HG03432 (cell line): ENCODE data around the gene TMEM266.
A peak's percentile ranks its signal among the peaks of the same experiment; 100 is the strongest.
"Not testable (repeated sequence)": the region's sequence is repeated elsewhere in the genome, so short reads cannot be mapped to it uniquely, and the experiment has no call there.

Experiments
- ATAC-seq: cut with Tn5 transposase; IDR thresholded peaks from one replicate; pipeline ENCODE4 v1.9.1; 2021; ENCODE audit warnings: mild to moderate bottlenecking, moderate library complexity; ENCODE audit not compliant: unreplicated experiment

TMEM266 gene, protein sequence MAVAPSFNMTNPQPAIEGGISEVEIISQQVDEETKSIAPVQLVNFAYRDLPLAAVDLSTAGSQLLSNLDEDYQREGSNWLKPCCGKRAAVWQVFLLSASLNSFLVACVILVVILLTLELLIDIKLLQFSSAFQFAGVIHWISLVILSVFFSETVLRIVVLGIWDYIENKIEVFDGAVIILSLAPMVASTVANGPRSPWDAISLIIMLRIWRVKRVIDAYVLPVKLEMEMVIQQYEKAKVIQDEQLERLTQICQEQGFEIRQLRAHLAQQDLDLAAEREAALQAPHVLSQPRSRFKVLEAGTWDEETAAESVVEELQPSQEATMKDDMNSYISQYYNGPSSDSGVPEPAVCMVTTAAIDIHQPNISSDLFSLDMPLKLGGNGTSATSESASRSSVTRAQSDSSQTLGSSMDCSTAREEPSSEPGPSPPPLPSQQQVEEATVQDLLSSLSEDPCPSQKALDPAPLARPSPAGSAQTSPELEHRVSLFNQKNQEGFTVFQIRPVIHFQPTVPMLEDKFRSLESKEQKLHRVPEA

DNA sequence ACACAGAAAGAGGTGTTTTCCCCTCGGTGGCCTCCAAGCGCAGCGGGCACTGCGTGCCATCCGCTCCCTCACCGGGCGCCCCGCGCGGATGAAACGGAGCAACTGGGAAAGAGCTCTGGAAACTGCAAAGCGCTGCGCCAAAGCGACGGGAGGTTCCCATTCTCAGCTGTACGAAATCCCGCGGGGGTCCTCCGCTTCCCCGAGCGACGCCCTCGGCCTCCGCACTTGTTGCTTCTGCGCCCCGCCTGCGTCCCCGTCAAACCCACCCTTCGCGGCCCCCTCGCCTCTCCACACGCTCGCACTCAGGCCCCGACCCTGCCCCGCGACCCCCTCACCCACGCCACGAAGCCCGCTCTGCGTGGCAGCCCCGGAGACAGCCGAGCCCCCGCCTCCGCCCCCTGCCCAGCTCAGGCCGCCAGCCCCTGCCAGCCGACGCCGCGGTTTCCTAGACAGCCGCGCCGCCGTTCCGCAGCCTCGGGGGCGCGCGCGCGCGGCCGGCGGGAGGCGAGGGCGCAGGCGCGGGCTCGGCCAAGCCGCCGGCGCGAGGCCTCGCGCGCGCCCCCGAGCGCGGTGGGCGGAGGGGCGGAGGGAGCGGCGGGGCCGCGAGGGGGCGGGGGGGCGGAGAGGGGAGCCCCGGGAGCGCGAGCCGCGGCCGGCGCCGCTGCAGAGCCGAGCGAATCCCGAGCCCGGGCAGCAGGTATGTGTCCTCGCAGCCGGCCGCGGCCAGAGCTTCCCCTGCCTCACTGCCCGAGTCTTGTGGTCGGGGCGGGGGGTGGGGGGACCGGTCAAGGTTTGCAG is at the start of gene TMEM266:
TMEM266 (plus strand) TSS at position 666 of the 798 bp plus-strand sequence. CDS start 74,279 bp downstream, outside the sequence.
- ATAC-seq, result peak; percentile 38

DNA sequence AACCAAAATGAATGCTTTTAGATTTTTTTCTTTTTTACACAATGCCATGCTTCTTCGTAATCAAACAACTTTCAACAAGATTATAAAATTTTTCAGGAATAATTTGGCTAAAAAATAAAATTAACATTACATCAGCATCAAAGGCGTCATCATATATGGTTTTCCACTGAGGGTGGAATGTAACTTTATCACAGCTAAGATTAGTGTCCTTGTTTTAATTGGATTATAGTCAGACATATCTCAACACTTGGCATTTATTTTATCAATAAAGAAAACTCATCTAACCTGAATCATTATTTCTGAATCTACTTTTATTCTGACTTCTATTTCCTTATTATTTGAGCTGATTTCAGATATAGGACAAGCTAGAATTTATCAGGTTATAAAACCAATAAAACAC is 49.2 kb upstream of the TMEM266 start:
- ATAC-seq, result no peak

DNA sequence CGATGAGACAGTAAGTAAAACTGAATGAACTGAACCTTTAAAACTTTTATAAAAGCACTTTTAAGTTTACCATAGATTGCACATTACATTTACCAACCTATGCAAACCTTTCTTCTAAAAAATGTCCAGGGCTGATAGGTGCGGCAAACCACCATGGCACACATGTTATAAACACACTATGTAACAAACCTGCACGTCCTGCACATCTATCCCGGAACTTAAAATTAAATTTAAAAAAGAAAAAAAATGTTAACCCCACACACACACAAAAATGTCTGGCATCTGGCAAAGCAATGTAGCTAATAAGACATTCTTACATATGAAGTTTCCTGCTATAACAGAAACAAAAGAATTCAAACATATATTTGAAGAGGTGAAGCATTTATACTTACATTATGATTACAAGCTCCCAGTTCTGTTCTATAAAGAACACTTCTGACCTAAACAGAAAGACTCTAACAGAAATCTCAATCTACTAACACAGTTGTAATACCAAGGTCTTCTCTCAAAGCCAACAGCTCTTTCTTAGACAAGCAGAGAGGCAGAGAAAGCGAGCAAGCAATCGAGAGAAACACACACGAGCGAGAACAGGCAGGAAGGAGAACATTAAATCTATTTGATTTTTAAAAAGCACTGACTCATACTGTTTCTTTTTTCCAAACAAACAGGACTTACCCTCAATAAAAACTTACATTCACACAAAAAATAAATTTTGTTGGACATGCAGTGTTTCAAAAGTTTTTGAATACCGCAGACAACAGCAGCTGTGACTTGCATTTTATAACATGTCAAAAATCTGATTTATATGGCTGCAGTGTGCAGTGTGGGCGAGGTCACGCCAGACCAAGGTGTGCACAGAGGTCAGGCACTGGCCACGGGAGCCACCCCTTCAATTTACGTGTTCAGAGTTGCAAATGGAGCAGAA is 47.9 kb upstream of the TMEM266 start, which contains the start of gene NRG4:
NRG4 (minus strand) TSS at position 798 of the 925 bp plus-strand sequence. CDS start 1,194 bp downstream, outside the sequence.
- ATAC-seq, result no peak

DNA sequence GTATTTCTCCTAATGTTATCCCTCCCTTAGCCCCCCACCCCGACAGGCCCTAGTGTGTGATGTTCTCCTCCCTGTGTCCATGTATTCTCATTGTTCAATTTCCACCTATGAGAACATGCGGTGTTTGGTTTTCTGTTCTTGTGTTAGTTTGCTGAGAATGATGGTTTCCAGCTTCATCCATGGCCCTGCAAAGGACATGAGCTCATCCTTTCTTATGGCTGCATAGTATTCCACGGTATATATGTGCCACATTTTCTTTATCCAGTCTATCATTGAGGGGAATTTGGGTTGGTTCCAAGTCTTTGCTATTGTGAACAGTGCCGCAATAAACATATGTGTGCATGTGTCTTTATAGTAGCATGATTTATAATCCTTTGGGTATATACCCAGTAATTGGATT is 46.3 kb upstream of the TMEM266 start:
- ATAC-seq, result not testable (repeated sequence)

DNA sequence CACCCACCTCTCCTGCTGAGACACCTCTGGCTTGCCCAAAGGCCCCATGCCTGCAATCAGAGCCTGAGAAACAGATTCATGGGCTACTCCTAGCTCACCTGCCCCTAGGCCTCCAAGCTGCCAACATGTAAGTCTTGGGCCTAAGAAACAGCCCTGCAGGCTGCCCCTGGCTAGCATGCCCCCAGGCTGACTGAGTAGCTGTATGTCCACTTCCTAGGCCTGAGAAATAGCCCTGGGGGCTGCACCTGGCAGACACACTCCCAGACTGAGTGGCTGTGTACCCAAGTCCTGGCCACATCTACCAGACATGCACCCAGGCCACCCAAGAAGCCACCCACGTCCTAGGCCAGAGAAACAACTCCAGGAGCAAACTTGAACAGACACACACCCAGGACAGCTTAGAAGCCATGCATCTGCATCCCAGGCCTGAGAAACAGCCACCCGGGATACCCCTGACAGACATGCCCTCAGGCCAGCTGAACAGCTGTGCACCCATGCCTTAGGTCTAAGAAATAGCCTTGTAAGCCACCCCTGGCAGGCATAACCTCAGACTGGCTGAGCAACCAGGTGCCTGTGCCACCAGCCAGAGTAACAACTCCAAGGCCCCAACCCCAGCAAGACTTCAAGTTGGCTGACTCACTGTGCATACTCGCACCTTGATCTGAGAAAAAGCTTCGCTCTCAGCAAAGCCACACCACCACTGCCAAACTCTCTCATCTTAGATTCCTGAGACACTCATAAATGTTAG is 35.6 kb upstream of the TMEM266 start:
- no peak for ATAC-seq

DNA sequence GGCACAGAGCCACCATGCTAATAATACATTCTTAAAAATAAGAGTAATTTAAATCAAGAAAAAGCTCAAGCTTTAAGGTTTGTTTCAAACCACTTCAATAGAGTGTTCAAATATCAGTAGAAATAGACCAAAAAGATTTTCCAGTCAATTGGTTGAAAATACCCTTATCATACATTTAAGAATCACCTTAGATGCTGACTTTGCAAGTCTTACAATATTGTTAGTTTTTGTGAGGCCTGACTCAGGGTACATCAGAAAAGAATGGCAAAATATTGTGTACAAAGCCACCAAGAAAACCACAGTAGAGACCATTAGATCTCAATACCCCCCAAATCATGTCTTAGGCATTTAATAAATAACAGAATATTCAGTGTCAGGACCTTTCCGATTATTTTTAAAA is 27.7 kb upstream of the TMEM266 start:
- ATAC-seq, result no peak

DNA sequence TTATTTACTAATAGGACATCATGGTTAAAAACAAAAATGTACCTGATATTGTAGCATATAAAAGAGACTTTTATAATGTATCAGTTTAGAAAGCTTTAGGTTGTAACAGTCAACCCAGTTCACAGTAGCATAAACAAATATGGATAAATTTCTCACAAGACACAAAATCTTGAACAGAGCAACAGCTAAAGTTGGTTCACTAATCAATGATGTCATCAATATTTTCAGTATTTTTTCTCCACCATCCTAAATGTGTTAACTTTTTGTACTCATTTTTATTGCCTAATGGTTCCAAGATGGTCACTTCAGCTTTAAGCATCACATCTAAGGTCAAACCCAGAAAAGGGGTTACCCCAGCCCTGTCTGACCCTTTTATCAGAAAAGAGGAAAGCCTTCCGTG is 26.3 kb upstream of the TMEM266 start:
- ATAC-seq, result no peak

DNA sequence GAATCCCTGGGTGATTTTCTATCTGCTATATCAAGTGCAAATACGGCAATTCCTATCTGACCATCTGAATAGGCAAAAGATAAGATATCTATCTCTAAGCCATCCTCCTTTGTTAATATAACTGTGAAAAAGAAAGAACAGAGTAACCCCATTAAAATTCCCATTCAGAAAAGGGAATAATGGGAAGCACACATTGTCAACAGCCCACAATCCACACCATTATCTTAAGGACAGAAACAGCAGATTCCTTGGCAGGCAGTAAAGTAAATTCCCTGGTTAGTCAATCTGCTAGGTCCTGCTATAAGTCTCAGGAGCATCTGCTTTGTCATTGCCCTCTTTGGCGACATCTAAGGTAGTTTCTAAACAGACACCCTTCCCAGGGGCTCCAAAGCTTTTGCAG is 25.7 kb upstream of the TMEM266 start:
- ATAC-seq, result no peak

DNA sequence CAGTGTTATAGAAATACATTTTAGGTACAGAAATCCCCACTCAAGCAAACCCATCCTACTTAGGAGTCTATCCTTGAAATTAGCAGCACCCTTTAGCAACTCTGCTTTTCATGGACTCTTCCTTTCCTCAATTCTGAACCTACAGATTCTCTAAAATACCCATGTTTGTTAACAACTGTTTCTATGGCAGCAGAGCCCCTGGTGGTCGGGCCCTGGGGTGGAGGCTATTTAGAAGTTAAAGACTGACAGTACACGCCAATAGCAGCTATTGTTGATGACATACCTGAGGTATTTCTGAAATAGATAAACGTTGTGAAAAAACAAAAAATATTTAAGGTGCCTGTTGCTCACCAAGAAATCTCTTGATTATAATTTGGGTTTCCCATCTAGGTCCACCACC is 24.2 kb upstream of the TMEM266 start:
- ATAC-seq, result no peak

DNA sequence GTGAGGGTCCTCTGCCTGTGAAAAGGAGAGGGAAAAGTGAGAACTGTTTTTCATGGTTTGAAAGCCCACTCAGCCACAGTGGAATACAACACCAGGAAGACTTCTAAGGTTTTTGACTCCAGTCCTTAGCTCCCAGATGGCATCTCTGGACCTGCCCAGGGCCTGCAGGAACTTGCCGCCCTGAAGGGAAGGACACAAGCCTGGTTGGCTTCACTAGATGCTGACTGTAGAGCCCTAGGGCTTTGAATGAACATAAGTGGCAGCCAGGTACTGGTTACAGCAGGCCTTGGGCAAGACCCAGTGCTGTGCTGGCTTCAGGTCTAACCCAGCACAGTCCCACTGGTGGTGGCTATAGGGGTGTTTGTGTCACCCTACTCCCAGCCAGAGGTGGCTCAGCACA is 21.3 kb upstream of the TMEM266 start:
- ATAC-seq, result no peak

DNA sequence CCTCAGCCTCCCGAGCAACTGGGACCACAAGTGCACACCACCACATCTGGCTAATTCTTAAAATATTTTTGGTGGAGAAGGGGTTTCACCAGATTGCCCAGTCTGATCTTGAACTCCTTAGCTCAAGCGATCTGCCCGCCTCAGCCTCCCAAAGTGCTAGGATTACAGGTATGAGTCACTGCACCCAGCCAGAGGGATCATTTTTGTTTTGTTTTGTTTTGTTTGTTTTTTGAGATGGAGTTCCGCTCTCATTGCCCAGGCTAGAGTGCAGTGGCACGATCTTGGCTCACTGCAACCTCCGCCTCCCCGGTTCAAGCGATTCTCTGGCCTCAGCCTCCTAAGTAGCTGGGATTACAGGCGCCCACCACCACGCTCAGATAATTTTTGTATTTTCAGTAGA is 5.6 kb upstream of the TMEM266 start:
- not testable (repeated sequence) for ATAC-seq

DNA sequence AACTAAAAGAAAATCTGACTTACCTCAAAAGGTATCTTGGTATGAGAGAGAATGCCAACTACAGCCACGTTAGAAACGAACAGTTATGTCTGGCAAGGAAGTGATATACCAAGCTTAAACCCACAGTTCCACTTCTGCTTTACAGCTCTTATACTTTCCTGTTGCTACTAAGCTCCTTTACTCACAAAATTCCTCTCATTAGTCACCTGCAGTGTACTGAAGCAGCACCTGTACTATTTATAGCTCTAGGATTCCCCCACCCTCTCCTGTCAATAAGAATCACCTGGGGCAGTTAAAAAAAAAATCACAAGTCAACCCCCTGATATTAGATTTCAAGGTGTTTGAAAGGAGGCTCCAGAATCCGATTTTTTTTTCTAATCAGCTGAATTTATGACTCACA is 2.9 kb upstream of the TMEM266 start:
- ATAC-seq, result peak; percentile 63

DNA sequence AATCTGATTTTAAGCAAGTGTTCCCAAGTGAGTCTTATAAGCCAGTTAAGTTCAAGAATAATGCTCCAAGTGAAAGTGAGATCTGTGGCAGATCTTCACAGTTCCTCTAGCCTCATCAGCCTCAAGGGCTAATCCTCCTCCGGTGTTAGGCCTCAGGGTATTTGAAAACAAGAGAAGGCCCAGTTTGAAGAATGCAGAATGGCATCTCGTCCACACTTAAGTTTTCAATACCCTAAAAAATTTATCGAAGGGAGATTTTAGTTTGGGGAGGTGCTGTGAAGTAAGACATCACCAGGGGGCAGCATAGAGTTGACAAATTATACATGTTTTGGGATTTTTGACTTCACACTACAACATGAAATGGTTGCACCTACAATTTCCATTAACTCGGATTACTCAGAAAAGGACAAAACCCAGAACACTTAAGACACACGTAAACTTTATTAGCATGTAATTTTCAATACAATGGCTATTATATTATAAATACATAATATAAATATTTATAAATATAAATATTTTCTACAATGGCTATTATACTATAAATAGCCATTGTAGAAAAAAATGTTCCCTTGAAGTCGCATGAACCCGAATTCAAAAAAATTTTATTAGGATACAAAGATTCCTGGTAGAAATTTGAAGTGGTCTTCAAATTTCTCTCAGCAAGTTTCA is 2.3 kb upstream of the TMEM266 start:
- peak; percentile 18 for ATAC-seq

DNA sequence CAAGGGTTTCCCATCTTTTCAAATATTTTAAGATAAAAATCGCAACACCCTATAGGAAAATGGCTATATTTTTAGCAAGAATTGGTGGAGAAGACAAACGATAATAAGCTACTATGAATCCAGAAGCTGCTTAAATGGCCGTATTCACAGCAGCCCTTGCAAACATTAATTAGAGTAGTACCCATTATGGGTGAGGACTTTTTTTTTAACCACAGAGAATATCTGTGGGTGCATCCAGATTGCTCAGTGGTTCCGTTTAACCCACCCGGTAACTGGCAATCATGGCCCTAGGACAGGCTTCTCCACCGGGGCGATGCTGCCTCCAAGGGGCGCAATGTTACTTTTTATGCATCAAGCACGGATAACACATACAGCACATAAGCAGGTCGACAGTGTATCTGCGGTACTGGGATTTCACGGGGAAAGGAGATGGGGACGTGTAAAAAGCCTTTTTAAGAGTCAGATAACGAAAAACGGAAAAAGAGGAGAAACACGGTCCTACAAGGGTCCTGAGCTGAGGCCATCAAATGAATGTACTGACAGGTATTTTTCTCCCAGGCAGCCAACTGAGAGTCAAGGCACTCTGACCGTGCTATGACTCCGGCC is 968 bp upstream of the TMEM266 start:
- ATAC-seq, result peak; percentile 14

DNA sequence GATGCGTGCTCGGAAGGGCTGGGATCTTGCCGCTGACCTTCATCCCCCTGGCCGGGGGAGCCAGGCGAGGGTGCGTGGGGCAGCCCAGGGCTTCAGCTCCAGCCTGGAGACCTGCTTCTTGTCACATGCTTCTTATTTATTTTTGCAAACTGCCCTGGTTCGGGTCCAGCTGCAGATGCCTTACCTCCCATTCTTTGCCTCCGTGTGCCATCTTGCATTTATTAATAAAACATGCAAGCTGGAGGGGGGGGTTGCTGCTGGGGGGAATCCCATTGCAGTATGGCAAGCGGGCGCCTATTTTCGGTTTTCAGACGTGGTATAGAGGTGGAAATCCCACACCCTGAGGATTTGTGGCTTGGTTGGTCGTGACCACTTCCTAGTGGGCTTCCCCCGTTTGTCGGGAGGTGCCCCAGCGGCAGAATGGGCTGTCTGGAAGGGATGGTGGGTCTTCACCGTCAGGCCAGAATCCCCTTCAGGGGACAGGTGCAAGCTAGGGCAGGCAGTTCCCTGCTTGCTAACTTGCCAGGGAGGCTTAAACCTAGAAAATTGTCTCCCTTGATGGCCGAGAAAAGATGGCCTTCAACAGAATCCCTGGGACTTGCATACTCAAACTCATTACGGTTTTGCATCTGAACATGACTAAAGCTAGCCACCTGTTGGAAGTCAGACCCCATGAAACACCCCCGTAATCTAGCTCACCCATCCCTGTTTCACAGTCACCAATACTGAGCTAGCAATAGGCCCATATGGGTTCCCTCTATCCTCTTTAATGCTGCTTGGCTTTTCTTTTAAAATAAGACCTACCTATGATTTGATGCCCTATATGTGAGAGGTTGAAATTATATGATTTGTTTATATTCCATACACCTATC is 569 bp downstream of the TMEM266 start:
- ATAC-seq, result peak; percentile 3

DNA sequence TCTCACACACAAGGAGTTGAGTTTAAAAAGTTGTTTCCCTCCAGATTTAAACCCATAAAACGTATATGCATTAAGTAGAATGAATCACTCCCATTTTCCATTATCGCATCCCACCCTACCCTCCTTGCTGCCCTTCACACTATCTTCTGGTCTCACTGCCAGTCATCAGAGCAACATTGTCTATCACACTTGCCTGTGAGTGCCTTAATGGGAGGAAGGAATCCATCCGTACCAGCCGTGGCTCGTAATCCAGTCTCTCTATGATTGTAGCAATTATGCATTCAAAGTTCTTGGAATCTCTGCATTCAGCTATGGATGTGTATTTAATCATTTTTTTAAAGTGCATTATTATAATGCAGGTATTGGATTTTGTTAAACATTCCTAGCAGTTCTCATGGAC is 1.9 kb downstream of the TMEM266 start:
- no peak for ATAC-seq

DNA sequence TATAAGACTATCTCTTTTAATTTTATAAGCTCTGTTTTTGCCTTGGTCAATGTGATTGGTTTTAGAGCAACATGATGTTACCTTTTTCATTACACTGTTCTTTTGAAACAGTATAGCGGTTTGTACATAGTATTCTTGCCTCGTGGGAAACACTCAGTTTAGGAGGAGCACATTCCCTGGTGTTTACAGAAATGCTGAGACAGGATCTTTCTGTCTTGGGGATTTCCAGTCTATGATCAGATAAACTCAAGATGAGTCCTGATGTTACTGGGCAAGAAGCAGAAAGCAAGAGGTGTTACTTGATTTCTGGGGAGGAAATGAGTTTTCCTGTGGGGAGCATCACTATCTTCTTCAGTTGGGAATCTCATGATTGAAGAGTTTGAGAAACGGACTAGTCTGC is 2.5 kb downstream of the TMEM266 start:
- no peak for ATAC-seq

DNA sequence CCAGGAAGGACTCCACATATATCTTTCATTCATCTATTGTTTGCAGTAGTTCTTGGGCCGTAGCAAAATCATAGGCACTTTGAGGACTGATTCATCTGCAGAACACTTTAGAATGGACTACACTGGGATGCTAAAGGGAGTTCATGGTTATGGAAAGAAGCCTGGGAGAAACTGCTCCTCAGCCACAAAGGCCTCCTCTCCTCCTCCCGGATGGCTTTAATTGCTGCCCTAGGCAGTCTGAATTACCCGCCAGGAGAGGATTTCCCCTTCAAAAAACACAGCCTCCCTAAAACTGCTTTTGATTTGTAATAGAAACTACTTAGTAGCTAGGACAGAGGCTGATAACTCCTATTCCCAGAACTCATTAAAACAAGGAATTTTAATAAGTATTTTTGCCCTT is 4.6 kb downstream of the TMEM266 start:
- no peak for ATAC-seq
